GM21390 (cell line): ENCODE measurements around the gene SNX20.

ENCODE experiments used
- ATAC-seq: cut with Tn5 transposase; IDR thresholded peaks from one replicate; pipeline ENCODE4 v1.9.1; 2021; ENCODE audit not compliant: unreplicated experiment

Gene SNX20

DNA sequence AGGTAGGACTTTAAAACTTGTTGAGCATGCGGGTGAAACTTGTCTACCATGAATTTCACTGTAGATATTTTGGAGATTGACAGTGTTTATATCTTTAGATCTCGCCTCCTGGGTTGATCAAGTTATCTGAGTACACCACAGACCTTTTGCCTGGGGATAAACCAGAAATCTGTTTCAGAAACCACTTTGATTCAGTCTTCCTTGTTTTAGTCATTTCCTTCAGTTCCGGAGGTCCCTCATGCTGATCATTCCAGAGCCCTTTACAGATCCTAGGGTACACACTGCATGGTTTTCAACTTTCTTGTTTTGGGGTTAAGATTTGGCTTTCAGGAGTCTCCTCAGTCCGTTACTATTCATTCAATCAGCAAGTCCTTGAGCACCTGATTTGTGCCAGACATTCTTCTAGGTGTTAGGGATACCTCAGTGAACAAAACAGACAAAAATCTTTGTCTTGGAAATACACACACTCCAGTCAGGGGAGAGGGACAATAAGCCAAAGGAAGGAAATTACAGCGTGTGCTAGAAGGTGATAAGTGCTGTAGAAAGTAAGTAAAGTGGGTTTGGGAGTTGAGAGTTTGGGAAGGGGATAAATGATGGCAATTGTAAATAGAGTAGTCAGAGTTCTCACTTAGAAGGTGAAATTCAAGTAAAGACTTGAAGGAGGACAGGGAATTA is 24.5 kb upstream of the SNX20 start:
- ATAC-seq = no peak

DNA sequence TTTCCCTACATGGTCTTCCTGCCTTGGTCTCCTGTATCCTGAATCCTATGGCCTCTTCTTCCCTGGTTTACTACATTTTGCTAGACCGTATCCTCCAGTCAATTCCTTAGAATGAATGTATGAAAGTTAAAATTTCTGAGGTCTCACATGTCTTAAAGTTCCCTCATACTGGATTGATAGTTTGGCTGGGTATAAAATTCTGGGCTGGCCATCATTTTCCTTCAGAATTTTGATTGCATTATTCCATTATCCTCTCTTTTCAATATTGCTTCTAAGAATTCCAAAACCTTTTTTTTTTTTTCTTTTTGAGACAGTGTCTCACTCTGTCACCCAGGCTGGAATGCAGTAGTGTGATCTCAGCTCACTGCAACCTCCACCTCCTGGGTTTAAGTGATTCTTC is 23.1 kb upstream of the SNX20 start:
- no peak for ATAC-seq

DNA sequence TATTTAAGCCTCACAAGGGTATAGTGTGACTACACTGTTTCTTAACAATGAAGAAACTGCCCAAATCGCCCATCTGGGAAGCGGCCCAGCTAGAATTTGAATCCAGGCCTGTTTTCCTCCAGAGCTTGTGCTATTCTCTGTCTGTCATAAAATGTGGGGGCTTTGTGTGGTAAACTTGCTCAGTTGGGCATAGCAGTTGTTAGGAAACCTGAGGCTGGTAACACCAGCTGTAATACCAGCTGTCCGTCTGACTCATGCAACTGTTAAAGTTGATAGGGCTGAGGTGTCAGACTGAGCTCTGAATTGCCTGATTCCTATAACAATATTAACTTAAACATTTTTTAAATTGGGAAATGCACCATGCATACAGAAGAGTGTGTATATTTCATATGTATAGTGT is 21.6 kb upstream of the SNX20 start:
- ATAC-seq = no peak

DNA sequence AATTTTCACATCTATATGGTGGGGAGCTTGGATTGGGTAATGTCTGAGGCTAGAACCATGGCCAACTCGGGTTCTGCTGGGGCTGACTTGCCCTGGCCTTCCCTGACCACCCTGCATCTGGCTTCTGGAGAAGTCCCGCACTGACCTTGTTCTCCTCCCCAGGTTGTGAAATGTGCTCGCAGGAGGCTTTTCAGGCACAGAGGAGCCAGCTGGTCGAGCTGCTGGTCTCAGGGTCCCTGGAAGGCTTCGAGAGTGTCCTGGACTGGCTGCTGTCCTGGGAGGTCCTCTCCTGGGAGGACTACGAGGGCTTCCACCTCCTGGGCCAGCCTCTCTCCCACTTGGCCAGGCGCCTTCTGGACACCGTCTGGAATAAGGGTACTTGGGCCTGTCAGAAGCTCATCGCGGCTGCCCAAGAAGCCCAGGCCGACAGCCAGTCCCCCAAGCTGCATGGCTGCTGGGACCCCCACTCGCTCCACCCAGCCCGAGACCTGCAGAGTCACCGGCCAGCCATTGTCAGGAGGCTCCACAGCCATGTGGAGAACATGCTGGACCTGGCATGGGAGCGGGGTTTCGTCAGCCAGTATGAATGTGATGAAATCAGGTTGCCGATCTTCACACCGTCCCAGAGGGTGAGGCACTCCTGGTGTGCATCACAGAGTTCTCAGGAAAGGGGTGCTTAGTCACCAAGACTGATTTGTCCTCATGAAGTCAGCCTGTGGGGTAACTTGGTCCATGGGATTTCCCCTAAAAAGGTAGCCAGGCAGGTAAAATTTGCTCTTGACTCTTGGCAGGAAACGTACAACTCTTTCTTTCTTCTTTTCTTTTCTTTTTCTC is 18.4 kb upstream of the SNX20 start:
- ATAC-seq = no peak

DNA sequence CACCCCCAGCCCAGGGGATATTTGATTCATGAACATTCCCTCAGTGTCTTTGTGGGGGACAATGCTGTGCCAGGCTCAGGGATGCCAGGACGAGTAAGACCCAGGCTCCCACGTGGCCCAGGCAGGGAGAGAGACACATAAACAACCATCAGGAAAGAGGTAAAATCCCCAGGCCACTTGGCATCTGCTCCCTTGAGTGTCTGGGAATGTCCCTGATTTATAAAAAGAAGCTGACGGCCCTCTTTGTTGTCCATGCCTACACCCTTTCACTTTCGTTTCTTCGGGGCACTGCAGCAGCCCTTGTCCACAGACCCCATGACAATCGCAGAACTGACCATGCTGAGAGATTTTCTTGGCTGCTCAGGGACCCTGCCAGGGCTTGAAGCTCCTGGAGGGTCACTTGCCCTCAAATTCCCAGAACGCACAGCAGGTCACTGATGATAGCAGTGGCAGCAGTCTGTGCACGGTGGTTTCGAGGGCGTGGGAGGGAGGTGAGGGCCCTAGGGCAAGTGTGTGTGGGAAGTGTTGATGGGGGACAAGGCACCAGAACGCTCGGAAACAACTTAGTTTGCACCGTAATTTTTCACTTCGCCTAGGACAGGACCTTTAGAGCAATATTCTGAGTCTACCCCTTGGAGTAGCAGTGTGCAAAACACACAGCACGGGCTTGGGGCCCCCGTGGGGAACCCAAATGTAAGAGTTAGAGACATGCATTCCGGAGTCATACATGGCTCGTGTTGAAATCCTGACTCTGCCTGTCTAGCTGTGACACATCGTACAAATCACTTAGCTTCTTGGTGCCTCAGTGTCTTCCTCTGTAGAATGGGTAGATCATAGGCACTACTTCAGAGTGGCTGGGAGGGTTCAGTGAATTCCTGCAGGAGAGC is 17.0 kb upstream of the SNX20 start:
- ATAC-seq = peak; percentile 40

DNA sequence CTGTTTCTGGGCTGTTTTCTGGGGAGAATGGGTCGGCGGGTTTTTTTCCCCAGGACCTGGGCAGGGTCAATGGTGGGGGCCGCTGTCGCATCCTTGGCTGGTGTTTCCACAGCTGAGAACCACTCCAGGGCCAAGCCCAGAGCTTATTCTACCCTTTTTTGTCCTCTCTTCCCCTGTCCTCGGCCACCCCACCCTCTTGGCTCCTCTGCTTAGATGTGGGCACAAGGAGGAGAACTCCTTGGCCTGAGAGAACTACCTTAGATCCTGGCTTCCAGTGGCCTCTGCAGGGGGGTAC is 16.3 kb upstream of the SNX20 start:
- ATAC-seq = no peak

DNA sequence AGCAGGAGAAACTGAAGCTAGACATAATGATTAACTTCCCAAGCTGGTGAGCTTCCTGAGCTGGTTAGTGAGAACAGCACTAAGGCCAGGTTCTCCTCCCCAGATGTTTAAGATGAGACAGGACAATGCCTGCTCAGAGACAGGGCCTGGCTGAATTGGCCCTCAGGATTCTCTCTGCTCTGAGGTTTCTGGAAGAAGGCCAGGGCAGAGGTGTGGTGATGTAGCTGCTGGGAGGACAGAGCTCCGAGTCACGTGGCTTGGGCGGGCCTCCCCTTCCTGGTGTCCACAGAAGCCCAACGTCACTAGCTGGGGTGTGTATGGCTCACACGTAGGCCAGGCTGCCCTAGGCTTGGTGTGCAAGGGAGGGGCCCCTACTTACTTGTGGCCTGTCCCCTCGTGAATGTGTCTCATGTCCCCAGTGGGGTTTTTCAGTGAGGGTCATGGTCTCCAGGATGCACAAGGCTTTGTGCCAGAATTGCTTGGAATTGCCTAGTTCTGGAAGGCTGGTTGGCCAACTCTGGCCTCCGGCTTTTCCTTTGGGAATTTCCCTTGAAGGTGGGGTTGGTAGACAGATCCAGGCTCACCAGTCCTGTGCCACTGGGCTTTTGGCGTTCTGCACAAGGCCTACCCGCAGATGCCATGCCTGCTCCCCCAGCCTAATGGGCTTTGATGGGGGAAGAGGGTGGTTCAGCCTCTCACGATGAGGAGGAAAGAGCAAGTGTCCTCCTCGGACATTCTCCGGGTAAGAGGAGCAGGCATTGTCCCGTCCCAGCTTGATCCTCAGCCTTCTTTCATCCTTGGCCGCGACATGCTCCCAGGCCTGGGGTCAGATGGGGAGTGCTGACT is 15.7 kb upstream of the SNX20 start:
- ATAC-seq = peak; percentile 52

DNA sequence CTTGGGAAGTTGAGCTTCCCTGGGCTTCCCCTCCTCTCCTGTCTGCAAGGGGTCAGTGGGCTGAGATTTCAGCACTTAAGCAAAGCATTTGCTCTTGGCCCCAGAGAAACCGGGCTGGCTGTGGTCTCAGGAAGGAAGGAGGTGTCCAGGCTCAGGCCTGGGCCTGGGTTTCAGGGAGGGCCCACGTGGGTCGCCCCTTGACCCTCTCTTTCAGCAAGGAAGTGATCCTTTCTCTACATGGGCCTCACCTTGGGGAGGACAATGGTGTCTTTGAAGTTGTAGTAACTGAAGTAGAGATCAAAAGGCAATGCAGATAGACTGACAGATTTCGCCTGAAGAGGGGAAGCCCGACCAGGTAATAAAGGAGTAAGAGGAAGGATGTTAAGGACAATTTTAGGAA is 15.0 kb upstream of the SNX20 start:
- no peak for ATAC-seq

DNA sequence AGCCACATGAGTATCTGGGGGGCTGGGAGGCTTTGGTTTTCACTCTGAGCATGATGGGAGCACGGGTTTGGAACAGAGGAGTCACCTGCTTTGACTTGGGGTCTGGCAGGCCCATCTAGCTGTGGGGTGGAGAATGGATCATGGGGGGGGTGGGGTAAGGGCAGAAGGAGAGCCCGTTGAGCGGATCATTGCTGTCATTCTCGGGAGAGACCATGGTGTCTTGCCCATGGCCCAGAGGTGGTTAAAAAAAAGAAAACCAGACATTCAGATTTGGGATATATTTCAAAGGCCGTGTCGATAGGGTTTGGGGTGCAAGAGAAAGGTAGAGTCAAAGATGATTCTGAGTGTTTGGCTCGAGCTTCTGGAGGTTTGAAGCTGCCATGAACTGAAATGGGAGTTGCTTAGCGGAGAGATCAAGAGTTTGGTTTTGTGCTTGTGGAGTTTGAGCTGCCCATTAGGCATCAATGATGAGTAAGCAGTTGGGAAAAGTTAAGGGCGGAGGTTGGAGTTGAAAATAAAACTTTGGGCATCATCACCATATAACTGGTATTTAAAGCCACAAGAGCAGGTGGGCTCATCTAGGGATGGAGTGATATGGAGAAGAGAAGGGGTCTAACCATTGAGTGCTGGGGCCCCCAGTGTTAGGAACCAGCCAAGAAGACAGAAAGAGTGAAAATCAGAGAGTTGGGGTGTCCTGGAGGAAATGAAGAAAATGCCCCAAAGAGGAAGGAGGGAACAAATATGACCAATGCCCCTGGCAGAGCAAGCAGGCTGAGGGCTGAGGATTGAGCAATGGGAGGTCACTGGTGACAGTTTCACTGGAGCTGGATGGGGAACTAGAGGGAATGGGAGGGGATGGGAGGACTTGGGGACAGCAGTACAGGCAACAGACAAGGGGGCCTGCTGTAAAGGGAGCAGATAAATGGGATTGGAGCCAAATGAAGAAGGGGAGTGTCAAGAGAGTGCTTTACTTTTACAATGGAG is 14.2 kb upstream of the SNX20 start:
- no peak for ATAC-seq

DNA sequence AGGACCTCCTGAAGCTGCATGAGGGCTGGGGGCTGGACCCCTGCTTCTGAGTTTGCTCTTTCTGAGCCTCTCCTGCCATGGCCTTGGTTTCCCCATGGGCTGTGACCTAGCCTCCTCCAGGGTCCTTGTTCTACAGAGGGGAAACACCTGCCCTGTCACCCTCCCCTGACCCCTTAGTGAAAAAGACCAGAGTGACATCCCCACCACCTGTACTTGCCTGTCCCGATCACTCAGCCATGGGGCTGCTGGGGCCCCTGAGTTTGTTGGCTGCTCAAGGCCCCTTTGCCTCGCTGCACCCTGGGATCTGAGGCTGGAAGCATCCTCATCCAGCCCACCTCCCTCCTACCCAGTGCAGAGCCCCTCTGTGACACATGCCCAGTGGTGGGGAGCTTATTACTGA is 13.1 kb upstream of the SNX20 start:
- ATAC-seq = no peak

DNA sequence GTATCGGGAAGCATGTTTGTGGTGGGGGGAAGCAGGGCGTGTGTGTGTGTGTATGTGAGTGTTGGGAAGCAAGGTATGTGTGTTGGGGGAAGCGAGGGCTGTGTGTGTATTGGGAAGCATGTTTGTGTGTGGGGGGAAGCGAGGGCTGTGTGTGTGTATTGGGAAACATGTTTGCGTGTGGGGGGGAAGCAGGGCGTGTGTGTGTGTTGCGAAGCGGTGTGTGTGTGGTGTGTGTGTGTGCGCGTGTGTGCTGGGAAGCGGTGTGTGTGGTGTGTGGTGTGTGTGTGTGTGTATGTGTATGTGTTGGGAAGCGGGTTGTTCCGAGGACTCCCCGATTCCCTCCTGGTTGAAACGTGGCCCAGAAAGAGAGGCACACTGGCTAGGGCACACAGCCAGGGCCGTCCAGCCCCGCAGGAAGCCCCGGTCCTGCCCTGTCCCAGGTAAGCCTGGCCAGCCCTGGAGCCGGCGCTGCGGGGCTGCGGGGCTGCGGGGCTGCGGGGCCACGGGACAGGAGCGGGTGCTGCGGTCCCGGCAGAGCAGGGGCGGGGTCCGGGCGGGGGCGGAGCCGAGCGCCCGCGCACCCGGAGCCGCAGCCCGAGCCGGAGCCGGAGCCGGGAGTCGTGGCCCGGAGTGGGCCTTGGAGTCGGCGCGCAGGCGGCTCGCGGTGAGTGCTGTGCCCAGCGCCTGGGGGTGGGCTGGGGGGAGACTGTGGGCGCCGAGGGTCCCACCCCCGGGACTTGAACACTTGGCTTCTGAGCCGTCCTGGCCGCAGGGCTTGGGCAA is 12.1 kb upstream of the SNX20 start, which contains the start of gene NOD2:
Gene NOD2, plus strand, starts transcription at position 608 of the 783 bp plus-strand sequence. CDS start 5,890 bp downstream, outside the sequence.
- no peak for ATAC-seq

DNA sequence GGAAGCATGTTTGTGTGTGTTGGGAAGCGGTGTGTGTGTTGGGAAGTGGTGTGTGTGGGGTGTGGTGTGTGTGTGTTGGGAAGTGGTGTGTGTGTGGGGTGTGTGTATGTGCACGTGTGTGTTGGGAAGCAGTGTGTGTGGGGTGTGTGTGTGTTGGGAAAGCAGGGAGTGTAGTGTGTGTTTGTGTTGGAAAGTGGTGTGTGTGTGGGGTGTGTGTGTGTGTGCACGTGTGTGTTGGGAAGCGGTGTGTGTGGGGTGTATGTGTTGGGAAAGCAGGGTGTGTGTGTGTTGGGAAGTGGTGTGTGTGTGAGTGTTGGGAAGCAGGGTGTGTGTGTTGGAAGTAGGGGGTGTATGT is 11.5 kb upstream of the SNX20 start:
- ATAC-seq = no peak

DNA sequence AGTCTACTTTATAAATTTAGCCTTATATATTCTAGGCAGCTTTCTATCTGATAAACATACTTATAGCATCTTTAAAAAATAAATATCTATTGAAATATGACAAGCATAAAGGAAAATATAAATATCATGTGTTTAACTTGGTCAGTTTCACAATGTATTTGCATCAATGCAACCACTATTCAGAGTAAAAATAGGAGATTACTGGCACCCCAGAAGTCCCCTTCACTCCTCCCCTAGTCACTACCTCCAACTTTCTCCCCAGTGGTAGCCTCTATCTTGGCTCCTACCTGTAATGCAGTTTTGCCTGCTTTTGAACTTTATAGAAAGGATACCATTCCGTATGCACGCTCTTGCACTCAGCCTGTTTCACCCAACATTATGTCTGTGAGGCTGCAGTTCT is 9.1 kb upstream of the SNX20 start:
- no peak for ATAC-seq

DNA sequence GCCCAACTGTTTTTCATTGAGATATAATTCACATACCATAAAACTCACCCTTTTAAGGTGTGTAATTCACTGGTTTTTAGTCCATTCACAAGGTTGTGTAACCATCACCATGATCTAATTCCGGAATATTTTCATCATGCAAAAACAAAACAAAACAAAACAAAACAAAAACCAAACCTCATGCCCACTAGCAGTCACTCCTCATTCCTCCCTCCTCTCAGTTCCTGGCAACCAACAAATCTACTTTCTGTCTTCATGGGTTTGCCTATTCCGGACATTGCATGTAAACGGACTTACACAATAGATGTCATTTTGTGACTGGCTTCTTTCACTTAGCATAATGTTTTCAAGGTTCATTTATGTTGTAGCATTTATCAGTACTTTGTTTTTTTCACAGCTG is 7.8 kb upstream of the SNX20 start:
- no peak for ATAC-seq

DNA sequence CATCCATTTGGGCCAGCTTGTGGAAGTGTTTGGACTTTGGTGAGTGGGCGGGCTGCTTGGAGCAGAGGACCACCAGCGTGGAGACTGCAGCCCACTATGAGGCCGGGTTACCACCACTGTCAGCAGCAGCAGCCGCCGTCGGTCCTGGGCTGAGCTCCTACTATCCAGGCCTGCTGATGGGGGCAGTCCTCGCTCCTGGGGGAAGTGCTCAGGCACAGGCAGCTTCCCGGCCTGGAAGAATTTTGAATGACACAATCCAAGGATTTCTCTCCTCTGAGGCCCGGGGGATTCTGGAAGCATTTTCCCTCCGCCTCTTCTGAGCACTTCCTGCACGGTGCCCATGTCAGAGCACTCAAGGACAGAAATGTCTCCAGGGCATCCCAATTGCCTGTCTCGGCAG is 7.0 kb upstream of the SNX20 start:
- no peak for ATAC-seq

DNA sequence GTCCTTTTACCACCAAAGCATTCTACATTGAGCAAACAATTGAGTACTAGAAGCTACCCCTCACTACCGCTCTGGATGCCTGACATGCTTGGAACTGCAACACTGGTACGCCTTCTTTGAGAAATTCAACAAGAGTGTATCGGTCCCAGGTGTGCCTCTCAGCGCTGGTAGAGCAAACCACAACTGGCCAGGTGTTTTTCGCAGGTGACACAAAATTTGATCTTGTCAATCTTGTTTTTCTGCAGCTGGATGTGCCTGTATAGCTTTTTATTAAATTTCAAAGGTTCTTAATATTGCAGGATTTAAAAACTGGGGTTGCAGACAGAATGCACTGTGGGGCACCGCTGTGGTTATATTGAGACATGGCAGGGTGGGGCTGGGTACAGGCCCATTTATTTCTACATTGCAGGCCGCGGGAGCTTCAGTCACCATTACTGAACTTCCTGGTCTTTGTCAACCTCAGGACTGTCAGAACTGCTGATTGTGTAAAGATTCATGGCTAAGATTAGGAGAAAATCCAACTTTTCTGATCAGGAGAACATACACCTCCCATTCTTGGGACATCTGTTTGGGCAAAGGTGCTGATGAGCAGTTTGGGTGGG is 4.5 kb upstream of the SNX20 start:
- no peak for ATAC-seq

DNA sequence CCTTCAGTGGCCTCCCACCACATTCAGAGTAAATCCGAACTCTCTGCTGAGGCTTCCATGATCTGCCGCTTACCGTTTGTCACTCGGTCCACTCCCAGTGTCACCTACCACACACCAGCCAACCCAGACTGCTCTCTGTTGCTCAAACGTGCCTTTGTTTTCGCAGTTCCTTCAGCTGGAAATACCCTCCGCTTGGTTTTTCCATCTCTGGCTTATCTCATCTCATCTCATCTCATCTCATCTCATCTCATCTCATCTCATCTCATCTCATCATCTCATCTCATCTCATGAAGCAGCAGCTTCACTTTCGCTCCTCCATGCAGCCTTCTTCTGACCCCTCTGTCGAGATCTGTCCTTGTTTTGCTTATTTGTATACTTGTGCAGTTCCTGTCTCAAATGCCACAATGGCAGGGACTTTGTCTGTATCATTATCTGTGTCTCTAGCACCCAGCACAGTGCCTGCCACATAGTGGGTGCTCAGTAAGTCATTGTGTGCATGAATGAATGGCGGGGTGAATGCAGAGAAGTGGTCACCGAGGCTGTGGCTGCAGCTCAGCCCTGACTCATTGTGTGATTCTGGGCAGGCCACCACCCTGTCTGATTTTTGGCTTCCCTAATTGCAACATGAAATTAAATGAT is 3.8 kb upstream of the SNX20 start:
- ATAC-seq = no peak
